ENCODE measurements around the gene RFX2. TPM values are rescaled to one million over a fixed set of nuclear protein-coding genes. Genes with fewer than 3 reads are reported as not detected.

RFX2 gene
- total and polyA plus RNA-seq, 9 of the 15 experiments (the other 6 are each of a cell fraction or from before 2014, with no cell fraction given) = 3.6 to 18.7 (median 8.7) TPM

GRCh38 chr19:6110360-6110977, at the start of gene RFX2 (continued):
- peak; percentile 93 for TF ChIP-seq MBD2 (IDR thresholded peaks at IDR 0.05; ENCODE audit: borderline replicate concordance, low read depth)
- TF ChIP-seq HMGN3 (IDR thresholded peaks at IDR 0.05; ENCODE audit: borderline replicate concordance, extremely low read depth, insufficient read length, low read depth, low read length) = peak; percentile 82
- TF ChIP-seq REST (IDR thresholded peaks at IDR 0.05; ENCODE audit: borderline replicate concordance) = peak; percentile 14; the same call in 1 of the 2 replicates
- no peak for TF ChIP-seq REST (CRISPR knock-in tag; IDR thresholded peaks at IDR 0.05; ENCODE audit: low read depth)
- TF ChIP-seq, protein P1, sequence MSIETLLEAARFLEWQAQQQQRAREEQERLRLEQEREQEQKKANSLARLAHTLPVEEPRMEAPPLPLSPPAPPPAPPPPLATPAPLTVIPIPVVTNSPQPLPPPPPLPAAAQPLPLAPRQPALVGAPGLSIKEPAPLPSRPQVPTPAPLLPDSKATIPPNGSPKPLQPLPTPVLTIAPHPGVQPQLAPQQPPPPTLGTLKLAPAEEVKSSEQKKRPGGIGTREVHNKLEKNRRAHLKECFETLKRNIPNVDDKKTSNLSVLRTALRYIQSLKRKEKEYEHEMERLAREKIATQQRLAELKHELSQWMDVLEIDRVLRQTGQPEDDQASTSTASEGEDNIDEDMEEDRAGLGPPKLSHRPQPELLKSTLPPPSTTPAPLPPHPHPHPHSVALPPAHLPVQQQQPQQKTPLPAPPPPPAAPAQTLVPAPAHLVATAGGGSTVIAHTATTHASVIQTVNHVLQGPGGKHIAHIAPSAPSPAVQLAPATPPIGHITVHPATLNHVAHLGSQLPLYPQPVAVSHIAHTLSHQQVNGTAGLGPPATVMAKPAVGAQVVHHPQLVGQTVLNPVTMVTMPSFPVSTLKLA (conservative IDR thresholded peaks at IDR 0.05) = peak; percentile 10 to 41; a peak in 3 of 4 replicates
- TF ChIP-seq FOXP1 (CRISPR knock-in tag; IDR thresholded peaks at IDR 0.05) = peak; percentile 5; the same call in 1 of the 2 replicates
- TF ChIP-seq RBM22 (IDR thresholded peaks at IDR 0.05; ENCODE audit: low read depth, low read length, poor library complexity, severe bottlenecking) = peak; percentile 100
- TF ChIP-seq KDM5B (IDR thresholded peaks at IDR 0.05; ENCODE audit: insufficient replicate concordance, low read depth, low read length) = peak; percentile 65
- TF ChIP-seq, protein P2, sequence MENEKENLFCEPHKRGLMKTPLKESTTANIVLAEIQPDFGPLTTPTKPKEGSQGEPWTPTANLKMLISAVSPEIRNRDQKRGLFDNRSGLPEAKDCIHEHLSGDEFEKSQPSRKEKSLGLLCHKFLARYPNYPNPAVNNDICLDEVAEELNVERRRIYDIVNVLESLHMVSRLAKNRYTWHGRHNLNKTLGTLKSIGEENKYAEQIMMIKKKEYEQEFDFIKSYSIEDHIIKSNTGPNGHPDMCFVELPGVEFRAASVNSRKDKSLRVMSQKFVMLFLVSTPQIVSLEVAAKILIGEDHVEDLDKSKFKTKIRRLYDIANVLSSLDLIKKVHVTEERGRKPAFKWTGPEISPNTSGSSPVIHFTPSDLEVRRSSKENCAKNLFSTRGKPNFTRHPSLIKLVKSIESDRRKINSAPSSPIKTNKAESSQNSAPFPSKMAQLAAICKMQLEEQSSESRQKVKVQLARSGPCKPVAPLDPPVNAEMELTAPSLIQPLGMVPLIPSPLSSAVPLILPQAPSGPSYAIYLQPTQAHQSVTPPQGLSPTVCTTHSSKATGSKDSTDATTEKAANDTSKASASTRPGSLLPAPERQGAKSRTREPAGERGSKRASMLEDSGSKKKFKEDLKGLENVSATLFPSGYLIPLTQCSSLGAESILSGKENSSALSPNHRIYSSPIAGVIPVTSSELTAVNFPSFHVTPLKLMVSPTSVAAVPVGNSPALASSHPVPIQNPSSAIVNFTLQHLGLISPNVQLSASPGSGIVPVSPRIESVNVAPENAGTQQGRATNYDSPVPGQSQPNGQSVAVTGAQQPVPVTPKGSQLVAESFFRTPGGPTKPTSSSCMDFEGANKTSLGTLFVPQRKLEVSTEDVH (IDR thresholded peaks at IDR 0.05; ENCODE audit: low read depth, partially characterized antibody) = peak; percentile 53
- TF ChIP-seq PHF8 (IDR thresholded peaks at IDR 0.05; ENCODE audit: borderline replicate concordance, low read length) = peak; percentile 76; the same call in 1 of the 2 replicates
